ENCODE data around the gene SH3D21.

GRCh38 chr1:36300526-36300925 lies 5.6 kb upstream of the SH3D21 start:
- TF ChIP-seq POLR2A (IDR thresholded peaks at IDR 0.05; ENCODE audit: control extremely low read depth in 1 of 2, low read depth in 2 of 2, low read length in 2 of 2) (no peak), ZNF274 (IDR thresholded peaks at IDR 0.05; ENCODE audit: borderline replicate concordance, extremely low read depth, low read length) (no peak), CTCF (IDR thresholded peaks at IDR 0.05; ENCODE audit: control extremely low read depth in 1 of 3, insufficient read depth in 1 of 3, low read depth in 1 of 3, low read length in 3 of 3) (no peak), EZH2 (IDR thresholded peaks at IDR 0.05; ENCODE audit: low read depth, low read length, severe bottlenecking) (no peak), FOSL1 (IDR thresholded peaks at IDR 0.05; ENCODE audit: insufficient read depth, low read depth, low read length) (no peak), GABPA (IDR thresholded peaks at IDR 0.05; ENCODE audit: borderline replicate concordance, insufficient read depth, low read length) (no peak)
